GM19468 (cell line): ENCODE measurements around the gene RPS24.
"Not testable (repeated sequence)": the region's sequence is repeated elsewhere in the genome, so short reads cannot be mapped to it uniquely, and the experiment has no call there.

Experiments
- ATAC-seq: cut with Tn5 transposase; IDR thresholded peaks from one replicate; pipeline ENCODE4 v1.9.1; 2021; ENCODE audit warnings: mild to moderate bottlenecking, moderate library complexity, moderate number of reproducible peaks; ENCODE audit not compliant: unreplicated experiment; ENCODE audit errors: extremely low read depth

RPS24 gene

GRCh38 chr10:78033637-78034470, at the start of gene RPS24:
RPS24 (plus strand) TSS chr10:78033863; CDS start chr10:78033902, 39 bp downstream.
- peak; percentile 75 for ATAC-seq

DNA sequence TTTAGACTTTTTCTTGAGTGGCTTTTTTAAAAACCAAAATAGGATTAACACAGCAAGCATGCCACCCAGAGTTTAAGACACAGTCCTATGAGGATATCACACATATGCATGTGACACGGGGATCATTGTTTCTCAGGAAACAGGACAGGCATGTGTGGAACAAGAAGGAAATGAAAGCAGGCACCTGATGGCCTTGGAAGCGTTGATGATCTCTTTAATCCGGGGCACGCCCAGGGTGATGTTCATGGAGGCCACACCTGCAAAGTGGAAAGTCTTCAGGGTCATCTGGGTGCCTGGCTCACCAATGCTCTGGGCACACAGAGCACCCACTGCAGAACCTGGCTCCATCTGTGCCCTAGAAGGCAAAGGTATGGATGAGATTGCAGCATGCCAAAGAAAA, 48.7 kb upstream of the RPS24 start:
- no peak for ATAC-seq

GRCh38 chr10:77987671-77988255, 45.9 kb upstream of the RPS24 start:
- no peak for ATAC-seq

DNA sequence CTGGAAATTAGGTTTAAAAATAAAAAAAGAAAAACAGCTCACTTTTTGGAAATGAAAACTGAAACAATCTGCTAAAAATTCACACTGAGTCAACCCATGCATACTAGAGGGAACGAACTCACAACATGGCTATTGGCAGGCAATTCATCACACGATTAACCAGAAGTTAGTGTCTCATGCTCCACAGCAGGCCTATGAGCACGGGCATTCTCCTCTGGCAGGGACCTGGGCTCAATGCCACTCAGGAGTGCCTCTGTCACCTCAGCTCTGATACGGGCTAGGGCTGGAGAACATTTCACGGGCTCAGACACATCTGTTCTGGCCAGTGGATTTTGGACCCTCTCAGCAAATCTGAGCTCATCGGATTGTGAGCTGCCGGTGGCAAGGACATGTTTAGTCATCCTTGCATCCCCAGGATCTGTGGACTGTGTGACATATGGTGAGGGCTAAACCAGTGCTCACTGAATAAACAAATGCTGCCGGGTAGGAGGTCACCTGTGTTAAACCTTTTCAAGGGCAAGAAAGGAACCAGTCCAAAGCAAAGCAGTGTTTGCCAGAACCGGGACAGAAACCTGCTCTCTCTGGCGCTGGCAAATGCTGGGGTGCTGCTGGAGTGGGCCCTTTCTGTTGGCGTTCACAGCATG, 44.5 kb upstream of the RPS24 start:
- no peak for ATAC-seq

- no peak for ATAC-seq
These were observed 40.0 kb upstream of the RPS24 start for GRCh38 chr10:77993620-77994019.

- ATAC-seq: not testable (repeated sequence)
These were observed 34.9 kb upstream of the RPS24 start for GRCh38 chr10:77998780-77999179.

- ATAC-seq: no peak
These were observed 33.5 kb upstream of the RPS24 start for GRCh38 chr10:78000206-78000605.

DNA sequence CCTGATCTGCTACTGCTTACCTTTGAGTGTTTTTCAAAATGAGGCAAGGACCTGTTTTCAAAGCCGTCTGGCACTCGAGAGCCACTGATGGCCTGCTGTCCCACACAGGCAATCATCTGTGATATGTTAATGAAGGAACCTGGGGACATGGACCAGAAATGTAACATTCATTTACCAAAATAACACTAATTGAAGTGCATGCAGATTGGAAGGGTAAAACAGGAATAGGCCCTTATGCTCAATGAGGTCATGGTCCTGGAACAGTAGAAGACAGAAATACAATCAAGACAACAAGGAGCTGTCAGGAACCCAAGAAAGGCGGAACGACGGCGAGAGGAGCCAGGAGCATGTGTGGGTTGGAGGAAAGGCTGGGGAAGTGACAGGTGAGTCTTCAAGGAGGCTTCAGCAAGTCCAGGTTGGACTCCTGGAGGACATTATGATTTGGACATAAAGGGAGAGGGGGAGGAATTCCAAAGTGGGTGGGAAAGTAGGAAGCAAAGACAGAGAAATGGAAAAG, 32.6 kb upstream of the RPS24 start:
- ATAC-seq: no peak

- ATAC-seq: no peak
These were observed 30.9 kb upstream of the RPS24 start for GRCh38 chr10:78002541-78003288.

DNA sequence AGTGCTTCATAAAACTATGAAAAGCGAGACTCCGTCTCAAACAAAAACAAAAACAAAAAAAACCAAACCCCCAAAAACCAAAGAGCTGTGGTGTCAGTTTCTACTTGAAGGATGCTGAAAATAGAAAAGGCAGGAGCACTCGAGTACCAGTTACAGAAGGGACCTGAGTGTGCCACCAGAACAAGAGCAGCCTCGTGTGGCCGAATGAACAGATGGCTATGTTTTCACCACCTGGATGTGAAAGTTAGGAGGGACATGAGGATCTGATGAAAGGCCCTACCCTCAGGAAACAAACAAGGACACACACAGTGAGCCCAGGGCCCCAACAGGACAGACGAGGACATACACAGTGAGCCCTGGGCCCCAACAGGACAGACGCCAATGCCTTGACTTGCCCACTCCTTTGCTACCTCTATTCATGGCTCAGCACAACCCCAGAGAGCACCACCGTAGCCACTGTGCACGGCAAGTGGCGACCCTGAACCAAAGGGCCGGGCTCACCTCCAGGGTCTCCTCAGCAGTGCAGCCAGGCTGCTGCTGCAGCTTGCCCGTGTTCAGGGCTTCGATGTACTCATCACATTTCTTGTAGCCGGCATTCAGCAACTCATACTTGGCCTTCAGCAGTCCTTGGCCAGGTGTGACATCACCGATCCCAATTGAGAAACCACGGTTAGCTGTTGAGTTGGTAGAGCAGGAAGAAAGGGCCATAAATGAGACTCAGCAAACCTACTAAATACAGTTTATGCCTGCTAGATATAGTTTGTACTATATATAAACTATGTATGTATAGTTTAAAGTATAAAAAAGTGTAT, 29.2 kb upstream of the RPS24 start:
- no peak for ATAC-seq

GRCh38 chr10:78007172-78007571, 26.5 kb upstream of the RPS24 start:
- no peak for ATAC-seq

GRCh38 chr10:78009662-78010061, 24.0 kb upstream of the RPS24 start:
- no peak for ATAC-seq

DNA sequence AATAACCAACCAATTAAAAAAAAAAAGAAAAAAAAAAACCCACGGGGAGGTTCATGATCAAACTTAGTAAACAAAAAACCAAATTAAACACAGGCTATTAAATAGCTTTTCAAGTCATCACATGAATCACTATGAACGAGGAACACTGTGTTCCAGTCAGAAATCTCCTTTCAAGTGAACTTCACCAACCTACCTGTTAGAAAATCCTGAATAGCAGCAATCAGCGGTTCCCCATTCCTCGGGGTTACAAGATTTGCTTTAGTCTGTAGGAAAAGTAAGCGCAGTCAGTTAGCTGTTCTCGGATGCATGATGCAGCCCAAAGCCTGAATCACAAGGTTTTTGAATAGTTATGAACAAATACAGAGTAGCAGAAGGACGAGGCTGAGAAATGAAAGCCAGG, 23.4 kb upstream of the RPS24 start:
- no peak for ATAC-seq

DNA sequence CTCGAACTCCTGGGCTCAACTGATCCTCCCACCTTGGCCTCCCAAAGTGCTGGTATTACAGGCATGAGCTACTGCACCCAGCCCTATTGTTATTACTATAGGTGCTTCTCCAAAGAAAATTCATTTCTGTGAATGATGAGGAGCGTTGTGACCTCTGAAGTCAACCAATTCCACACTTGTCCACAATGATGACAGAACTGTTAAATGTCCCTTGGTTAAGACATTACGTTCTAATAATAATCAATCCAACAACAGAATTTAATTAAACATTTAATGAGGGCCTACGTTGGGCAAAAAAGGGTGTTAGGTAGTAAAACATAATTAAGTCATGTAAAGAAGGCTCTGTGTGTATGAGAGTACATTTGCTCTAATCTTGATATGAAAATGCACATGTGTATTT, 22.6 kb upstream of the RPS24 start:
- ATAC-seq: no peak

- no peak for ATAC-seq
These were observed 20.1 kb upstream of the RPS24 start for GRCh38 chr10:78013564-78013963.

DNA sequence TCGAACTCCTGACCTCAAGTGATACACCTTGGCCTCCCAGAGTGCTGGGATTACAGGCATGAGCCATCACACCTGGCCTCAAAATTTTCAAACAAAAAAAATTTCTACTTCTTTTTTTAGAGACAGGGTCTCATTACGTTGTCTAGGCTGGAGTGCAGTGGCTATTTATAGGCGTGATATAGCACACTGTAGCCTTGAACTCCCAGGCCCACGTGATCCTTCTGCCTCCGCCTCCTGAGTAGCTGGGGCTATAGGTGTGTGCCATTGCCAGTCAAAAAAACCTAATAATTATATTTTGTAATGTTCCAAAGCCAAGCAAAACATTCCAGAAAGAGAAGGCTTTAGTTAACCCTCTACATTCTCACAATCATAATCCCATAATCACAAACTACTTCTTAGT, 18.1 kb upstream of the RPS24 start:
- ATAC-seq: no peak

DNA sequence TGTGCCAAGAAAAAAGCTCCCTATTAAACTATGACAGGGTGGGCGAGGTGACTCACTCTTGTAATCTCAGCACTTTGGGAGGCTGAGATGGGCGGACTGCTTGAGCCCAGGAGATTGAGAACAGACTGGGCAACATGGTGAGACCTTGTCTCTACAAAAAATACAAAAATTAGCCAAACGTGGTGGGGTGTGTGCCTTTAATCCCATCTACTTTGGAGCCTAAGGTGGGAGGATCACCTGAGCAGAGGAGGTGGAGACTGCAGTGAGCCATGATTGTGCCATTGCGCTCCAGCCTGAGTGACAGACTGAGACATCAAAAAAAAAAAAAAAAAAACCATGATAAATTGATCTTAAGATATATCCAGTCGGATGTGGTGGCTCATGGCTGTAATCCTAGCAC, 15.8 kb upstream of the RPS24 start:
- no peak for ATAC-seq

DNA sequence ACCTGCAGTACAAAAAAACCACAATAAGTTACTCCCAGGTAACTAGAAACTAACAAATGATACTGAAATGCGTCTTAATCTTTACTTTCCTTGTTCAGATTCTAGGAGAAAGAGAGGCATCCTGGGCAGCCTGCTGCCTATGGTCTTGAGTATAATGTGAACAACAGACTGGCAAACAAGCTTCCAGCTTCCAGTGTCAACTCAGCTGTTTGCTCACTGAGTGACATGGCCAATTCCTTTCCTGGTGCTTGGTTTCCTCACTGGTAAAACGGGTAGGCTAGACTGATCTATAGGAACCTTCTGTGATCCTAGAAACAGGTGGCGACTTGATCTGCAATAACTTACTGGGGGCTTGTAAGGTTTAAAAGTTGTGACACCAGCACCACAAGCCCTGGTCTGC, 14.4 kb upstream of the RPS24 start:
- ATAC-seq: no peak

DNA sequence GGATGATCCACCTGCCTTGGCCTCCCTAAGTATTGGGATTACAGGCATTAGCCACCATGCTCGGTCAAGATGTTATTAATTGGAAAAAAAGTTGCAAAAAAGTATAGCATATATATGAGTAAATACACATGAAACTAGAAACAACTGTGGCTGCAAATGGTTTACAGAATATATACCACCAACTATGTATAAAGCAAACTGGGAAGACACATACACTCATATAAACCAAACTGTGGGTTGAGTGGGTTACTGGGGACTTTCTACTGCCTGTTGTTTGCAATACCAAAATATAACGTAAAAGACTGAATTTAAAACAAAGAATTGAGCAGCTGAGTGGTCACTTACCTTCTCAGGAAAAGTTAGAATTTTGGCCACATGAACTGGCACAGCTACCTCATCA, 12.5 kb upstream of the RPS24 start:
- no peak for ATAC-seq

GRCh38 chr10:78023741-78024140, 9.9 kb upstream of the RPS24 start:
- no peak for ATAC-seq
